Right atrium auricular region (tissue), 2 donors: ENCODE results near the gene NSL1. TPM values are rescaled to one million over a fixed set of nuclear protein-coding genes. Genes with fewer than 3 reads are reported as not detected.

Experiments used
- DNase-seq: peaks from one replicate; pipeline ENCODE4 v3.0.0-alpha.2; 2019; ENCODE audit warnings: low spot score
- H3K27ac ChIP-seq, 2 donors: fragments of 200-600 bp; sonication (generic); 1 replicate in 1 of 2; 2 replicates in 1 of 2; pipeline ENCODE4 v1.5.1; 2016 to 2019
- H3K27me3 ChIP-seq, 2 donors: fragments of 200-600 bp; sonication (generic); one replicate each; pipeline versions ENCODE4 v1.5.1 to v1.6.0; 2017 to 2019
- H3K36me3 ChIP-seq: fragments of 200-600 bp; sonication (generic); one replicate; pipeline ENCODE4 v1.5.1; 2016
- H3K4me1 ChIP-seq, 2 donors: fragments of 200-600 bp; sonication (generic); one replicate each; pipeline versions ENCODE4 v1.5.1 to v1.6.0; 2017 to 2019
- H3K4me3 ChIP-seq, 2 donors: fragments of 200-600 bp; sonication (generic); 1 replicate in 1 of 2; 2 replicates in 1 of 2; pipeline ENCODE4 v1.5.1; 2017 to 2019; ENCODE audit warnings: mild to moderate bottlenecking in 1 of 2, moderate library complexity in 1 of 2
- H3K9me3 ChIP-seq, 2 donors: fragments of 200-600 bp; sonication (generic); one replicate each; pipeline ENCODE4 v1.5.1; 2019
- CTCF ChIP-seq, 2 donors: fragments of 200-600 bp; sonication (generic); IDR thresholded peaks; one replicate each; pipeline ENCODE4 v1.5.1; 2019; ENCODE audit warnings: antibody characterized with exemption in 2 of 2
- total RNA-seq, 2 donors: library from RNA; depleted of rRNA; stranded (reverse); fragments of >200 nt; gene quantifications; one replicate each; pipeline ENCODE4 v1.1.0, GENCODE V29; 2016

The NSL1 gene
- total RNA-seq, 2 donors from 2014 or later: 28.2 to 46.1 TPM

- no peak overlapping the region for H3K4me3 ChIP-seq
These were observed 29.3 kb downstream of the NSL1 start for GRCh38 chr1:212762234-212762633.

GRCh38 chr1:212760126-212760823, 31.3 kb downstream of the NSL1 start:
- DNase-seq: no peak
- no peaks in the 10 kb centered on the region for H3K9me3 ChIP-seq
- H3K27ac ChIP-seq: no peak overlapping the region

More at GRCh38 chr1:212762234-212762633, 29.3 kb downstream of the NSL1 start:
- Histone ChIP-seq H3K9me3 (no peaks in the 10 kb centered on the region), H3K27ac (no peak overlapping the region), H3K27me3 (no peaks in the 10 kb centered on the region), H3K36me3 (no peaks in the 10 kb centered on the region), H3K4me1 (no peaks in the 10 kb centered on the region)
- no peak for TF ChIP-seq CTCF (IDR thresholded peaks at IDR 0.05)
- DNase-seq: no peak

GRCh38 chr1:212759683-212760082, 31.9 kb downstream of the NSL1 start:
- Histone ChIP-seq H3K9me3 (no peaks in the 10 kb centered on the region), H3K27me3 (no peaks in the 10 kb centered on the region), H3K36me3 (no peaks in the 10 kb centered on the region), H3K4me1 (no peaks in the 10 kb centered on the region), H3K27ac (no peak overlapping the region), H3K4me3 (no peak overlapping the region)
- TF ChIP-seq CTCF (IDR thresholded peaks at IDR 0.05): no peak
- no peak for DNase-seq

More at GRCh38 chr1:212760126-212760823, 31.3 kb downstream of the NSL1 start:
- Histone ChIP-seq H3K4me1 (no peaks in the 10 kb centered on the region), H3K4me3 (no peak overlapping the region), H3K36me3 (no peaks in the 10 kb centered on the region), H3K27me3 (no peaks in the 10 kb centered on the region)
- no peak for TF ChIP-seq CTCF (IDR thresholded peaks at IDR 0.05)

- peaks cover 0 to 11% of the 10 kb centered on the region in 2 donors for H3K4me1 ChIP-seq
- no peaks in the 10 kb centered on the region for H3K27me3 ChIP-seq
These were observed 36.9 kb downstream of the NSL1 start for GRCh38 chr1:212754680-212755079.

GRCh38 chr1:212754193-212754592, 37.4 kb downstream of the NSL1 start:
- H3K4me3 ChIP-seq: no peak overlapping the region
- peaks cover 0 to 14% of the 10 kb centered on the region in 2 donors for H3K4me1 ChIP-seq
- H3K27me3 ChIP-seq: no peaks in the 10 kb centered on the region
- H3K9me3 ChIP-seq: no peaks in the 10 kb centered on the region
- DNase-seq: no peak
- TF ChIP-seq CTCF (IDR thresholded peaks at IDR 0.05): no peak
- H3K27ac ChIP-seq: no peak overlapping the region
- H3K36me3 ChIP-seq: no peaks in the 10 kb centered on the region

More at GRCh38 chr1:212754680-212755079, 36.9 kb downstream of the NSL1 start:
- no peaks in the 10 kb centered on the region for H3K36me3 ChIP-seq
- H3K27ac ChIP-seq: no peak overlapping the region
- no peak for DNase-seq
- no peak overlapping the region for H3K4me3 ChIP-seq
- TF ChIP-seq CTCF (IDR thresholded peaks at IDR 0.05): no peak
- no peaks in the 10 kb centered on the region for H3K9me3 ChIP-seq

GRCh38 chr1:212753749-212754148, 37.8 kb downstream of the NSL1 start:
- no peak for DNase-seq
- Histone ChIP-seq H3K36me3 (no peaks in the 10 kb centered on the region), H3K27ac (no peak overlapping the region), H3K4me1 (peaks cover 0 to 14% of the 10 kb centered on the region in 2 donors), H3K9me3 (no peaks in the 10 kb centered on the region), H3K4me3 (no peak overlapping the region), H3K27me3 (no peaks in the 10 kb centered on the region)
- TF ChIP-seq CTCF (IDR thresholded peaks at IDR 0.05): no peak
